Stimulated activated CD4-positive, alpha-beta T cell treated with anti-CD3 and anti-CD28 coated beads, Interleukin-4, amount 100 ng/mL, for 4 hours (primary cell): ENCODE measurements around the gene FOXK2.
A peak's percentile ranks its signal among the peaks of the same experiment; 100 is the strongest.

Experiments used
- DNase-seq, 2 experiments: peaks; one replicate each; pipeline ENCODE4 v3.0.0-alpha.2; 2020

FOXK2 gene

GRCh38 chr17:82592289-82592766 lies 72.8 kb downstream of the FOXK2 start:
- DNase-seq, result no peak

DNA sequence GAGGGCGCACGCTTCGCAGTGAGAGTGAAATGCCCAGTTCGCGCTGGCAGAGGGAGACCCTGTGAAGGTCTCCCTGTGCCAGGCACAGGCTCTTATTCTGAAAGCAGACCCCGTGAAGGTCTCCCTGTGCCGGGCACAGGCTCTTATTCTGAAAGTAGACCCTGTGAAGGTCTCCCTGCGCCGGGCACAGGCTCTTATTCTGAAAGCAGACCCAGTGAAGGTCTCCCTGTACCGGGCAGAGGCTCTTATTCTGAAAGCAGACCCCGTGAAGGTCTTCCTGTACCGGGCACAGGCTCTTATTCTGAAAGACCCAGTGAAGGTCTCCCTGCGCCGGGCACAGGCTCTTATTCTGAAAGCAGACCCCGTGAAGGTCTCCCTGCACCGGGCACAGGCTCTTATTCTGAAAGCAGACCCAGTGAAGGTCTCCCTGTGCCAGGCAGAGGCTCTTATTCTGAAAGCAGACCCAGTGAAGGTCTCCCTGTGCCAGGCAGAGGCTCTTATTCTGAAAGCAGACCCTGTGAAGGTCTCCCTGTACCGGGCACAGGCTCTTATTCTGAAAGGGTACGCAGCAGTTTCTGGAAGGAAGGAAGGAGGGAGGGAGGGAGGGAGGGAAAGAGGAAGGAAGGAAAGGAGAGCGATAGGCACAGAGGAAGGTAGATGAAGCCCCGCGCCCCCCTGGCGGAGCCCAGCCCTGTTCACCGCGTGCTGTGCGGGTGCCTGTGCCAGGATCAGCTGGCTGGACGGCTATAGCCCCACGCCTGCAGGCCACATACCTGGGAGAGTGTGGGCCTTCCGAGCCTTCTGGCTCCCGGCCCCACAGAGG lies 73.4 kb downstream of the FOXK2 start:
- peak; percentile 23 to 55 for DNase-seq

GRCh38 chr17:82593590-82594087 lies 74.1 kb downstream of the FOXK2 start:
- no peak for DNase-seq

DNA sequence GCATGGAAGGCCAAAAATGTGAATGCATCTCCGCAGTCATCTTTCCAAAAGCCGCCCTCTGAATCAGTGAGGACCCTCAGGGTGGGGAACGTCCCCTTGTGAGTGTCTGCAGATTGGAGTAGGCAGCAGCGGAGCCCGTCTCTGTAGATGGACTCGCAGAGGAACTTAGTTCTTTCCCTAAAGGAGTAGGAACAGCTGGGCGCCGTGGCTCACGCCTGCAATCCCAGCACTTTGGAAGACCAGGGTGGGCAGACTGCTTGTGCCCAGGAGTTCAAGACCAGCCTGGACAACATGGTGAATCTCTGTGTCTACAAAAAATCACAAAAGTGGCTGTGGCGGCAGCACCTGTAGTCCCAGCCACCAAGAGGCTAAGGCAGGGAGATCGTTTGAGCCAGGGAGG lies 75.0 kb downstream of the FOXK2 start:
- DNase-seq, result no peak

GRCh38 chr17:82595893-82596292 lies 76.4 kb downstream of the FOXK2 start:
- no peak for DNase-seq

DNA sequence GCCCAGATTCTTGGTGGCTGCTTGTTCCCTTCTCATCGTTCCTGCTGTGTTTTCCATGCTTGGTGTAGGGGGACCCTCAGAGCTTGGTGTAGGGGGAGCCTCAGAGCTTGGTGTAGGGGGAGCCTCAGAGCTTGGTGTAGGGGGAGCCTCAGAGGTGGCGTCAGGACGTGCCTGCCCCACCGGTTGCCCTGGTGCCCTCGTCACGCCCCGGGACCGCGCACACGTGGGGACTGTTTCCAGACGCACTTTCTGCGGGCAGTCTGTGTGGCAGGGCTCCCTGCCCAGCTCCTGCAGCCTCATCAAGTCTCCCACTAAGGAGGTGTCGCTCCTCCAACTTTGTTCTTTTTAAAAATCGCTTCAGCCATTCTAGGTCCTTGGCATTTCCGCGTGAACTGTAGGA lies 76.8 kb downstream of the FOXK2 start:
- no peak for DNase-seq

- no peak for DNase-seq
Measured at GRCh38 chr17:82596837-82597672, 77.5 kb downstream of the FOXK2 start.

GRCh38 chr17:82598256-82599119 lies 79.0 kb downstream of the FOXK2 start:
- DNase-seq, result no peak

DNA sequence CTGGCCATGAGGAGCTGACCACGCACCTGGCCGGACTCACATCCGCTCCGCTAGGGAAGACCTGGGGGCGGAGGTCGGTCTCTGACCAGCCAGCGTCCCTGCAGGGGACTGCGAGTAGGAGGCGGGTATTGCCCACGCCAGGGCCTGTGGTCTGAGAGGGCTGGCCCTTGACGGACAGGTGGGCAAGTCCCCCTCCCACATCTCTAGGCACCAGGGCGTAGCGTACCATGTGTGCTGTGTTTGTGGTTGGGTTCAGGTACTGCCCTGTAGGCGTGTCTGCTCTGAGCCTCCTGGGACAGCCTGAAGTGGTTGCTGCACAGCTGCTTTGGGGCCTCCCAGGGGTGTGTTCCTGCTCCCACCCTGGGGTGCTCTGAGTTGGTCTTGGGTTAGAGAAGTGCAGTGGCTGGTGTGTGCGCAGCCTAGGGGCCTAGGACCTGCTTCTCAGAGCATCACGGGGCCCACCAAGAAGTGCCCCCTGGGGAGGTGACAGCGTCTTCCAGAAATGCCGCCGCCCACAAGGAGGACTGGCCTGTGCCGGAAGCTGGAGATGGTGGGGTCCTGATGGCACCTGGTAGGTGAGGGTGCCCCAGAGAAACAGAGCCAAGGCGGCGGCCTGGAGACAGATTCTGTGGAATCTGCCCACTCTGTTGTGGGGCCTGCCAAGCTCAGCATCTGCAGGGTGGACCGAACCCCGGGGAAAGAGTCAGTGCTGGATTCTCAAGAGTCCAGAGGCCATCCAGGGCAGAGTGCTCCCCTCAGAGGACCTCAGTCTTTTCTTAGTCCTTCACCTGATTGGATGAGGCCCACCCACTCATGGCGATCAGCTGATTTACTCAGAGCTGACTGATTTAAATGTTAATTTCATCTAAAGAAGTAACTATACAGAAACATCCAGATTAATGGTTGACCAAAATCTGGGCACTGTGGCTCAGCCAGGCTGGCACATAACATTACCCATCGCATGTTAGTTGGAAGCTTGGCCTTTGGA lies 80.4 kb downstream of the FOXK2 start:
- DNase-seq, result no peak

- DNase-seq, result no peak
Measured at GRCh38 chr17:82600731-82601446, 81.4 kb downstream of the FOXK2 start.

DNA sequence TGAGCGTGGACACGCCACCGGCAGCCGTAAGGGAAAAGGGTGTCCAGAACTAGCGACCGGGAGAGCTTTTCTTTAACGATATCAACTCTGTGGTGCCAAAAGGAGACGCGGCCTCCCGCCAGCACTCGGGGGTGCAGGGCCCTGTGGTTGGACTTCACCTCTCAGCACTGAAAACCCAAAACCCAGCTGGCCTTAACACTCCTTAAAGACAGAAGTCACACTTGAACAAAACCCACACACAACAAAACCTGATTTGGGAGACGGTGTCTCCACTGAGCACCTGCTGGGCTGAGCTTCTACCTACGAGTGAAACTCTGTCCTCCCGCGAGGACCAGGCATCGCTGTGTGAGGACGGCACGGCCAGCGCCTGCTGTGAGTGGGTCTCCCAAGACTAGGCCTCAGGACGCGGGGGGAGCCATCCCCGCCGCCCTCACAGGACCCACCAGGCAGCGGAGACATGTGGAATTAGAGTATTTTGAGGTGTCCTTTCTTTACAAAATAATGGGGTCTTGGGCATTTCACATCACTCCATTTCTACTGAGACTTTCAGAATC lies 82.0 kb downstream of the FOXK2 start:
- DNase-seq, result no peak

DNA sequence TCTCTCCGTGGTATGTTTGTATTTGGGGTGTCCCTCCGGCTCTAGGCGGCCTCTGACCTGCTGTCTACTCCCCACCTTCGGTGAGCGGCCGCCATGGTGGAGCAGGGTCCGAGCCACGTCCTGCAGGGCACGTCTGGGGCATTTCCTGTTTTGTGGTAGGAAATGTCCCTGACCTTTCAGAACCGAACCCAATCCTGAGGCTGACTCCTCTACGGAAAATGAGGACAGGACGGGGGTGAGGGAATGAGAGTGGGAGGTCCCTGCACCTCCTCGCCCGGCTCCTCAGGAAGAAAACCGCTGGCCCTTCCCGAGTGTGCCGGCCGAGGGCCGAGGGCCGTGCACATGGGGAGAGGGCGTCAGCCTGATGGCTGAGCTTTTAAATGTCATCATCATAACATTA lies 83.0 kb downstream of the FOXK2 start:
- no peak for DNase-seq

DNA sequence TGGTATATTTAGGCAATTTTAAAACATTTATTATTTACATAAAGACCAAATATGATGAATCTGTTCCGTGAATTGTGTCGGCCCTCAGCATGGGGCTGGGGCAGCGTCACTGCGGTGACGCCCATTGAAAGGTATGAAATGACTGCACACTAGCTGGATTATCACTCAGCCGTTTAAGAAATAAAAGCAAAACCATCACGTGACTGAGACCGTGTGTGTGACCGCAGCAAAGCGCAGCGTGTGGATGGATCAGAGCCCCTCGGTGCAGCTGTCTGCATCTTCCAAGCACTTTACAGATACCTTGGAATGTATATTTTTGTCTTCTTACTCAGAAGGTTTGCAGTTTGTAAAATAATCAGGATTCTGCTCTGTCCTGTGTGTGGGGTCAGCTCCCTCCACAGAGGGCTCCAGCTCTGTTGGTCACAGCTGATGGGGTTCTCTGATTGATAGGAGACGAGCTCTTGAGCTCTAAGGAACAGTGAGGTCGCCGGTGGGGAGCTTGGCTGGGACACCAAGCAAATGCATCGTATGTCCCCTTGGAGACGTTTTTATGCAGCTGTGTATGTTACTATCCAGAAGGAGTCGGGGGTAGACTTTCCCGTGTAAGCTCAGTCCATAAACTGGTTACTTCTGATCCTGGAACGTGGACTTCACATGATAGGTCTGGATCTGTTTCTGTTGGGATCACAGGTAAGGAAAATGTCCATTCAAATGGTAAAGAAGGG lies 83.6 kb downstream of the FOXK2 start:
- no peak for DNase-seq

GRCh38 chr17:82603981-82604448 lies 84.5 kb downstream of the FOXK2 start:
- DNase-seq, result no peak

- DNase-seq, result no peak
Measured at GRCh38 chr17:82604532-82604931, 85.0 kb downstream of the FOXK2 start.

DNA sequence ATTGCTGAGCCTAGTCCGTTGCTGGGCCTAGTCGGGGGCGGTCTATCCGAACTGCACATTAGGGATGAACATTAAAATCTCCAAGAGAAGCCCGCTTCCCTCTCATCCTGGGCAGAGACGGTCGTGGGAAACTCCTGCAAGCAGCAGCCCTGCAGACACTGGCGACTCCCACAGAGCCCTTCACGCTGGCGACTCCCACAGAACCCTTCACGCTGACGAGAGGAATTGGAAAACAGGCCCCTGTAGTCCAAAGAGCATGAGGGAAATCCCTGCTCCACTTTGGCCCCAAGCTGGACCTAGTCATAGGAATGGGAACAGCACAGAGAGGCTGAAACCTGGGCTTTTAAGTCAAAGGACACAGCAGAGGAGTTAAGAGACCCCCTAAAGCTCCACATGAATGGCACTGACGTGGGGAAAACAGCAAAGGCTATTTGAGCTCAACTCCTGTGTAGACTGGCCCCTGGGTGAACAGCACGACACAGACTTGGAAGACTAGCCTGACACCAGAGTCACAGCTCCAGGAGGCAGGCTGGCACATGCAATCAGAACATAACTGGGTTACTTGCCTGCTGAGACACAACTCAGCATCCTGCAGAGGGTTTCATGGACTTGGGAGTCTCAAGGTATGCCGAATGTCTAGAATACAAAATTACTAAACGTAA lies 86.5 kb downstream of the FOXK2 start:
- no peak for DNase-seq

GRCh38 chr17:82608816-82609215 lies 89.3 kb downstream of the FOXK2 start:
- no peak for DNase-seq

DNA sequence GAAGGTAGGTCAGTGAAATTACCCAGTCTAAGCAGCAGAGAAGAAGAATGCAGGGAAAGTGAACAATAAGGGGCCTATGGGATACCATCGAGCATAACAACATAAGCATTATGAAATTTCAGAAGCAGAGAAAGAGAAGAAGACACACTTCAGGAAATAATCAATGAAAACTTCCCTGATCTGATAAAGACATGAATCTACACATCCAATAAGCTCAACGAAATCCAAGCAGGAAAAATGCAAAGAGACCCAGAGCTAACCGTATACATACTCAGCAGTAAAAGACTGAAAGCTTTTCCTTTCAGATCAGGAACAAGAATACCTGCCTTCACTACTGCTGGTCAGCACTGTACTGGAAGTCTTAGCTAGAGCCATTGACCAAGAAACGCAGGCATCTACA lies 90.1 kb downstream of the FOXK2 start:
- DNase-seq, result no peak
